A204.1 (cell line): ENCODE data around the gene NAV2.

Experiments used
- FAIRE-seq: peaks from 2 replicates; lab custom pipeline; 2012; peaks lifted over from hg19 to GRCh38; lab: Jason Lieb, UNC

Gene NAV2

GRCh38 chr11:19714387-19715363, 2.0 kb downstream of the NAV2 start:
- no peak for FAIRE-seq

- FAIRE-seq = no peak
Observed at GRCh38 chr11:19715373-19715772, 2.7 kb downstream of the NAV2 start.

- FAIRE-seq = no peak
Observed at GRCh38 chr11:19718051-19718450, 5.4 kb downstream of the NAV2 start.

- FAIRE-seq = no peak
Observed at GRCh38 chr11:19718951-19719350, 6.3 kb downstream of the NAV2 start.

- FAIRE-seq = no peak
Observed at GRCh38 chr11:19719960-19720359, 7.3 kb downstream of the NAV2 start.

- no peak for FAIRE-seq
Observed at GRCh38 chr11:19721176-19721575, 8.5 kb downstream of the NAV2 start.

- FAIRE-seq = no peak
Observed at GRCh38 chr11:19722702-19723101, 10.1 kb downstream of the NAV2 start.

- FAIRE-seq = no peak
Observed at GRCh38 chr11:19723572-19724342, 11.1 kb downstream of the NAV2 start.

GRCh38 chr11:19724765-19725164, 12.1 kb downstream of the NAV2 start:
- no peak for FAIRE-seq

GRCh38 chr11:19725379-19726079, 12.9 kb downstream of the NAV2 start:
- no peak for FAIRE-seq

GRCh38 chr11:19727246-19727645, 14.6 kb downstream of the NAV2 start:
- FAIRE-seq = no peak

- FAIRE-seq = no peak
Observed at GRCh38 chr11:19728436-19728835, 15.8 kb downstream of the NAV2 start.

- FAIRE-seq = no peak
Observed at GRCh38 chr11:19729141-19729540, 16.5 kb downstream of the NAV2 start.

- FAIRE-seq = no peak
Observed at GRCh38 chr11:19730373-19730772, 17.7 kb downstream of the NAV2 start.

GRCh38 chr11:19734171-19734570, 21.5 kb downstream of the NAV2 start:
- no peak for FAIRE-seq

GRCh38 chr11:19735157-19735908, 22.7 kb downstream of the NAV2 start:
- no peak for FAIRE-seq

GRCh38 chr11:19735909-19736498, 23.4 kb downstream of the NAV2 start:
- no peak for FAIRE-seq

GRCh38 chr11:19736831-19737230, 24.2 kb downstream of the NAV2 start:
- FAIRE-seq = no peak

- FAIRE-seq = no peak
Observed at GRCh38 chr11:19737575-19737974, 24.9 kb downstream of the NAV2 start.

GRCh38 chr11:19738124-19738523, 25.5 kb downstream of the NAV2 start:
- FAIRE-seq = no peak

- FAIRE-seq = no peak
Observed at GRCh38 chr11:19739872-19740271, 27.2 kb downstream of the NAV2 start.

- FAIRE-seq = no peak
Observed at GRCh38 chr11:19740586-19740985, 27.9 kb downstream of the NAV2 start.
